Mesodermal cell (in vitro differentiated cells): ENCODE results near the gene WFDC10A.
"Not testable (repeated sequence)": the region's sequence is repeated elsewhere in the genome, so short reads cannot be mapped to it uniquely, and the experiment has no call there.

Experiments used
- H3K27ac ChIP-seq: 2 replicates; pipeline ENCODE4 v1.7.0; 2013; ENCODE audit warnings: mild to moderate bottlenecking, low read depth, low read length, moderate library complexity; ENCODE audit not compliant: severe bottlenecking
- H3K36me3 ChIP-seq: 2 replicates; pipeline ENCODE4 v1.7.1; 2013; ENCODE audit warnings: mild to moderate bottlenecking, low read length, moderate library complexity; ENCODE audit not compliant: control insufficient read depth, insufficient read depth
- H3K4me1 ChIP-seq: one replicate; pipeline ENCODE4 v1.7.1; 2013; ENCODE audit warnings: mild to moderate bottlenecking, low read length; ENCODE audit not compliant: insufficient read depth, control insufficient read depth, poor library complexity, severe bottlenecking
- H3K4me3 ChIP-seq: 2 replicates; pipeline ENCODE4 v1.7.0; 2013; ENCODE audit warnings: low read length, control low read depth, mild to moderate bottlenecking; ENCODE audit not compliant: insufficient read depth, poor library complexity, severe bottlenecking; ENCODE audit errors: extremely low read depth
- H3K9me3 ChIP-seq: 2 replicates; pipeline ENCODE4 v1.7.1; 2013; ENCODE audit warnings: mild to moderate bottlenecking, low read length, moderate library complexity; ENCODE audit not compliant: control insufficient read depth
- WGBS, 2 experiments: methylation state at CpG; one replicate each; pipeline ENCODE4 v1.1.5; 2013; ENCODE audit warnings: missing lambda C conversion rate in 2 of 2; ENCODE audit not compliant: insufficient coverage in 2 of 2; 5-methylcytosine and 5-hydroxymethylcytosine counted together

Gene WFDC10A

DNA sequence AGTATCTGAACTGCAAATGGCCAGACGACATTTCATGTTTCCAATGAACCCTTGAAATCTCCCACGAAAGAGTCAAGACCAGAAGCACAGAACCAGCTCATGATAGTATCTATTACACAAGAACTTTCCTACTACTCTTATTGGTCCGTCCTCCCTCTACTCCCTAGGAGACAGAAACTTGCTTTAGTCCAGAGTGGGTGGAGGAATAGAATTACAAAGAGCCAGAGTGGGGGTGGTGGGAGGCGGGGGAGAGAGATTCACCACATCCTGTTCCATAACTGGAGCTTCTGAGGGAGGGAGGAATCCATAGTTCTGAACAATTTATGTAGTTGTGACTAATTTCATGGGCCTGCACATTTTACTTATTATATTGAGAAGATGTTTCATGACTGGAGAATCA is 18.5 kb upstream of the WFDC10A start:
- Histone ChIP-seq H3K4me3 (no peak overlapping the region), H3K9me3 (peaks cover 13% of the 10 kb centered on the region), H3K36me3 (no peaks in the 10 kb centered on the region), H3K4me1 (no peaks in the 10 kb centered on the region), H3K27ac (no peak overlapping the region)
- WGBS, 2 experiments = 80 to 100% methylated on average over 1 to 2 of the region's 4 CpGs

GRCh38 chr20:45612314-45612713 is 17.2 kb upstream of the WFDC10A start:
- Histone ChIP-seq H3K9me3 (peaks cover 4% of the 10 kb centered on the region), H3K4me1 (no peaks in the 10 kb centered on the region), H3K27ac (no peak overlapping the region)

GRCh38 chr20:45617591-45617990 is 11.9 kb upstream of the WFDC10A start:
- Histone ChIP-seq H3K4me3 (no peak overlapping the region), H3K4me1 (no peaks in the 10 kb centered on the region), H3K36me3 (no peaks in the 10 kb centered on the region), H3K27ac (no peak overlapping the region), H3K9me3 (no peaks in the 10 kb centered on the region)
- WGBS, 2 experiments = 100% methylated on average over 1 of the region's 2 CpGs; no CpG with 5 or more reads in 1 of the 2 experiments

More at GRCh38 chr20:45612314-45612713, 17.2 kb upstream of the WFDC10A start:
- Histone ChIP-seq H3K36me3 (no peaks in the 10 kb centered on the region), H3K4me3 (no peak overlapping the region)

GRCh38 chr20:45621593-45621992 is 7.9 kb upstream of the WFDC10A start:
- no peaks in the 10 kb centered on the region for H3K36me3 ChIP-seq
- WGBS, 2 experiments = 82 to 86% methylated on average over 1 of the region's 2 CpGs
- no peaks in the 10 kb centered on the region for H3K4me1 ChIP-seq
- H3K4me3 ChIP-seq = no peak overlapping the region
- no peak overlapping the region for H3K27ac ChIP-seq
- H3K9me3 ChIP-seq = no peaks in the 10 kb centered on the region

DNA sequence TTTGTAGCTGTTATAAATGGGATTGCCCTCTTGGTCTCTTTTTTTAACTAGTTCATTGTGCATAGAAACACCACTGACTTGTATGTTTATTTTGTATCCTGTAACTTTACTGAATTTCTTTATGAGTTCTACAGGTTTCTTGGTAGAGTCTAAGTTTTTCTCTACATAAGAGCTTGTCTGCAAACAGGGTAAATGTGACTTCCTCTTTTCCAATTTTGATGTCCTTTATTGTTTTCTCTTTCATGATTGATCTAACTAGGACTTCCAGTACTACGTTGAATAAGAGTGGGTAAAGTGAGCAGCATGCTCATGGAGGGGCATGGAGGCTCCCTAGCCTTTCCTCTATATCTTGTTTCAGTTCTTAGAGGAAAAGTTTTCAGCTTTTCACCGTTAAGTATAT is 3.0 kb upstream of the WFDC10A start:
- Histone ChIP-seq H3K4me1 (peaks cover 3% of the 10 kb centered on the region), H3K9me3 (no peaks in the 10 kb centered on the region), H3K27ac (no peak overlapping the region), H3K4me3 (no peak overlapping the region), H3K36me3 (no peaks in the 10 kb centered on the region)
- no CpG with 5 or more reads among the region's 2 CpGs for whole genome bisulfite sequencing, 2 experiments

- peaks cover 3% of the 10 kb centered on the region for H3K4me1 ChIP-seq
- H3K9me3 ChIP-seq = no peaks in the 10 kb centered on the region
- no peaks in the 10 kb centered on the region for H3K36me3 ChIP-seq
- H3K4me3 ChIP-seq = no peak overlapping the region
- H3K27ac ChIP-seq = no peak overlapping the region
These were observed 832 bp downstream of the WFDC10A start for GRCh38 chr20:45630371-45630770.

DNA sequence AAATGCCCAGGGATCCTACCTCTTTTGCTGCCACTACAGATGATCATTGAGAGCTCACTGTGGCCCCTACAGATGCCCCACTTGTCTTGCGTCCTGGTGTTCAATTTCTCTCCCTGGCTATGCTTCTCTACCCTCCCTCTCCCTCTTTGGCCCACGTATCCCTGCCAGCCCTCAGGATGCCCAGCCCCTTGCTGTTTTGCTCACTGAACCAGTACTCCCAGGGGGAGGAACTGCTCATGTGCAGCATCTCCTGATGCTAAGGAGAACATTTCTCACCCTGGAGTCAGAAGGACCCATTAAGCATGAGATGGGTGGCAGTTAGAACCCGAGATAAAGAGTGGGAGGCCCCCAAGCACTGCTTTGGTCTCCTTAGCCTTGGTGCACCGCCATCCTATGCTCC is 1.6 kb downstream of the WFDC10A start, which contains the start of gene WFDC9:
Gene WFDC9 (minus strand): TSS at position 101 of the 400 bp plus-strand sequence. CDS start 21,103 bp downstream, outside the sequence.
- Histone ChIP-seq H3K4me3 (no peak within 1 kb of the TSS), H3K9me3 (no peaks in the 10 kb centered on the region), H3K4me1 (peaks cover 3% of the 10 kb centered on the region), H3K27ac (no peak within 1 kb of the TSS), H3K36me3 (no peaks in the 10 kb centered on the region)
- WGBS, 2 experiments = 92% methylated on average over 2 of the region's 4 CpGs; no CpG with 5 or more reads in 1 of the 2 experiments

GRCh38 chr20:45636513-45636912 is 7.0 kb downstream of the WFDC10A start:
- Histone ChIP-seq H3K4me3 (no peak overlapping the region), H3K36me3 (no peaks in the 10 kb centered on the region), H3K4me1 (no peaks in the 10 kb centered on the region), H3K27ac (no peak overlapping the region), H3K9me3 (no peaks in the 10 kb centered on the region)
- WGBS, 2 experiments = 77 to 88% methylated on average over 1 of the region's 1 CpG

- no peaks in the 10 kb centered on the region for H3K9me3 ChIP-seq
- no peak overlapping the region for H3K27ac ChIP-seq
- no peak overlapping the region for H3K4me3 ChIP-seq
- no peaks in the 10 kb centered on the region for H3K4me1 ChIP-seq
- H3K36me3 ChIP-seq = no peaks in the 10 kb centered on the region
- 100% methylated on average over 1 to 4 of the region's 5 CpGs for WGBS, 2 experiments
These were observed 10.1 kb downstream of the WFDC10A start for GRCh38 chr20:45639687-45640086.

GRCh38 chr20:45641076-45641475 is 11.5 kb downstream of the WFDC10A start:
- H3K4me3 ChIP-seq, H3K27ac ChIP-seq, H3K4me1 ChIP-seq, H3K9me3 ChIP-seq, H3K36me3 ChIP-seq: not testable (repeated sequence)
- WGBS, 2 experiments = 98 to 100% methylated on average over 1 to 12 of the region's 24 CpGs

- not testable (repeated sequence) for H3K4me3 ChIP-seq, H3K4me1 ChIP-seq, H3K36me3 ChIP-seq, H3K9me3 ChIP-seq, H3K27ac ChIP-seq
- WGBS, 2 experiments = 94 to 100% methylated on average over 1 to 7 of the region's 28 CpGs
These were observed 16.3 kb downstream of the WFDC10A start for GRCh38 chr20:45645869-45646268.
